Measurements from ENCODE around the gene PRDM16. TPM values are rescaled to one million over a fixed set of nuclear protein-coding genes. Genes with fewer than 3 reads are reported as not detected.

PRDM16 gene
- total RNA-seq, 1 donor from 2014 or later, result 84.2 TPM

GRCh38 chr1:3338725-3339070 is 269.7 kb downstream of the PRDM16 start:
- intact Hi-C loops (cut with DNase I), result no loop called here
- Histone ChIP-seq H3K27me3 (no peaks in the 10 kb centered on the region), H3K27ac (peak overlapping the region; percentile 72 to 73), H3K4me3 (no peak overlapping the region), H3K4me1 (peaks cover 17 to 47% of the 10 kb centered on the region in 2 donors), H3K36me3 (no peaks in the 10 kb centered on the region), H3K9me3 (peaks cover 0 to 5% of the 10 kb centered on the region in 2 donors)
- TF ChIP-seq CTCF (IDR thresholded peaks at IDR 0.05), result no peak
- no peak for DNase-seq (ENCODE audit: low spot score in 2 of 2)

GRCh38 chr1:3339856-3340255 is 270.9 kb downstream of the PRDM16 start:
- DNase-seq (ENCODE audit: low spot score in 2 of 2), result no peak
- intact Hi-C loops (cut with DNase I), result no loop called here
- Histone ChIP-seq H3K4me3 (no peak overlapping the region), H3K4me1 (peaks cover 17 to 35% of the 10 kb centered on the region in 2 donors), H3K27me3 (no peaks in the 10 kb centered on the region), H3K9me3 (peaks cover 0 to 5% of the 10 kb centered on the region in 2 donors), H3K36me3 (no peaks in the 10 kb centered on the region), H3K27ac (peak overlapping the region in 1 of 2 donors; percentile 72)
- TF ChIP-seq CTCF (IDR thresholded peaks at IDR 0.05), result no peak

GRCh38 chr1:3340548-3341235 is 271.7 kb downstream of the PRDM16 start:
- no peak for TF ChIP-seq CTCF (IDR thresholded peaks at IDR 0.05)

GRCh38 chr1:3341236-3341994 is 272.4 kb downstream of the PRDM16 start:
- Histone ChIP-seq H3K36me3 (no peaks in the 10 kb centered on the region), H3K4me3 (no peak overlapping the region), H3K4me1 (peaks cover 22 to 35% of the 10 kb centered on the region in 2 donors), H3K27me3 (no peaks in the 10 kb centered on the region), H3K9me3 (peaks cover 0 to 5% of the 10 kb centered on the region in 2 donors), H3K27ac (no peak overlapping the region)
- no peak for DNase-seq (ENCODE audit: low spot score in 2 of 2)
- TF ChIP-seq CTCF (IDR thresholded peaks at IDR 0.05), result no peak
- intact Hi-C loops (cut with DNase I), result no loop called here

More at GRCh38 chr1:3340548-3341235, 271.7 kb downstream of the PRDM16 start:
- intact Hi-C loops (cut with DNase I), result no loop called here
- Histone ChIP-seq H3K36me3 (no peaks in the 10 kb centered on the region), H3K9me3 (peaks cover 0 to 5% of the 10 kb centered on the region in 2 donors), H3K27ac (no peak overlapping the region), H3K27me3 (no peaks in the 10 kb centered on the region), H3K4me1 (peaks cover 20 to 34% of the 10 kb centered on the region in 2 donors), H3K4me3 (no peak overlapping the region)
- DNase-seq (ENCODE audit: low spot score in 2 of 2), result no peak

GRCh38 chr1:3342960-3343359 is 274.0 kb downstream of the PRDM16 start:
- H3K36me3 ChIP-seq, result no peaks in the 10 kb centered on the region
- H3K4me1 ChIP-seq, result peaks cover 37 to 49% of the 10 kb centered on the region in 2 donors
- peaks cover 0 to 5% of the 10 kb centered on the region in 2 donors for H3K9me3 ChIP-seq
- no peak overlapping the region for H3K4me3 ChIP-seq
- intact Hi-C loops (cut with DNase I), result no loop called here
- H3K27me3 ChIP-seq, result no peaks in the 10 kb centered on the region
- H3K27ac ChIP-seq, result no peak overlapping the region
- no peak for TF ChIP-seq CTCF (IDR thresholded peaks at IDR 0.05)
- no peak for DNase-seq (ENCODE audit: low spot score in 2 of 2)

All from ascending aorta (tissue), 2 donors.